Measurements from ENCODE around the gene COL13A1.

DNA sequence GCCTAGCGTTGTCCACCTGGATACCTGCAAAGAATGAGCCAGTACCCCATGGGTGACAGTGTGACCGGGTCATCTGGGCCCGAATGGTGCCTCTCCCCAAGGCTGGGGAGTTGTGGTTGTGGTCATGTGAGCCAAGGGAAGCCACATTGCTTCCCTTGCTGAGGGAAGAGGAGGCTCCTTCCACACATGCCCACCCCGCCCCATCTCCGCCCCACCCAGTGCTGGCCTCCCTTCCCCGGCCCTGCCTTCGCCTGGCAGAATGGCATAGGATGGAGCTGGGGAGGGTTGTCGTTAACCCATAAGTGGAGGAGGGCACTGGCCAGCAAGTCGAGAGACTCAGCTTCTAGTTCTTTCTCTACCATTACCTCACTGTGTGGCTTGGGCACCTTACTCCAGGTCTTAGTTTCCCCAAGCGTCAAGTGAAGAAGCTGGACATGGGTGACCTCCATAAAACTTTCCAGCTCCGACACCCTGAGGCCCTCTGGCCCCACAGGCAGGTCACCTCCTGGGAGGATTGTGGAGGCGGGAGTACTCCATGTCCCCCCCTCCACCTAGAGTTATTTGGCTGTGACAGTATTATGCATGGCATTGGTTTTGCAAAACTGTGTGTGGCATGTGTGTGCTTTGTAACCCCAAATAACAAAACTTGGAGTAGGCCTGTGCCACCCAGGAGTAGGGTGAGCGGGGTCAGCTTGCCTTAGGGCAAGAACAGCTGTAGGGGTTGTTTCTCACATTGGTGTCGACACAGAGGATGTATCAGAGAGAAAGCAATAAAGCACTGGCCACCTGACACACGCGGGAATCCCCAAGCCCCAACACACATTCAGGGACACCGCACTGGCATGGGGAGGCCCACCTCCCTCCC lies 160.4 kb downstream of the COL13A1 start:
- TF ChIP-seq POLR2A (IDR thresholded peaks at IDR 0.05) (no peak), CTCF (IDR thresholded peaks at IDR 0.05) (no peak)
